HEK293 (cell line): ENCODE measurements around the gene KCNQ4.

Source experiments
- CTCF ChIA-PET: fragments of 350-600 bp; formaldehyde crosslinking; extraction: SDS; loops from one replicate; lab custom pipeline; 2021; ENCODE audit warnings: antibody characterized with exemption; lab: Yijun Ruan, JAX
- POLR2A ChIA-PET: fragments of 300-600 bp; formaldehyde crosslinking; extraction: SDS; loops from one replicate; lab custom pipeline; 2020; ENCODE audit warnings: antibody characterized with exemption, inconsistent platforms; lab: Yijun Ruan, JAX
- H3K27ac ChIP-seq: fragments of 200-500 bp; sonication (Bioruptor generic); 2 replicates; pipeline ENCODE4 v1.5.1; 2014; ENCODE audit warnings: low read depth, low read length, control low read depth, inconsistent platforms; ENCODE audit errors: extremely low read depth
- H3K36me3 ChIP-seq, 2 experiments: fragments of 200-500 bp in 1 of 2; sonication (Bioruptor generic) in 1 of 2; 1 replicate in 1 of 2; 2 replicates in 1 of 2; pipeline ENCODE4 v1.5.1; 2014 to 2017; ENCODE audit warnings: inconsistent platforms in 2 of 2, low read length in 2 of 2; ENCODE audit not compliant: control insufficient read depth in 2 of 2, insufficient read depth in 1 of 2
- H3K4me1 ChIP-seq: fragments of 200-500 bp; sonication (Bioruptor generic); 2 replicates; pipeline ENCODE4 v1.5.1; 2014; ENCODE audit warnings: mild to moderate bottlenecking, low read length, inconsistent platforms; ENCODE audit not compliant: control insufficient read depth, insufficient read depth
- H3K4me3 ChIP-seq: 2 replicates; pipeline ENCODE4 v1.5.1; 2011; ENCODE audit warnings: low read depth, mild to moderate bottlenecking, control low read depth, low read length, moderate library complexity
- H3K9me3 ChIP-seq: fragments of 200-500 bp; sonication (Bioruptor generic); 2 replicates; pipeline ENCODE4 v1.5.1; 2014; ENCODE audit warnings: low read depth, low read length, inconsistent platforms; ENCODE audit not compliant: control insufficient read depth, insufficient read depth
- GFI1B ChIP-seq: fragments of 450-650 bp; formaldehyde crosslinking; IDR thresholded peaks from 2 replicates; pipeline ENCODE4 v1.5.1; 2016; ENCODE audit warnings: missing biosample characterization, missing genetic modification characterization
- KLF9 ChIP-seq: fragments of 450-650 bp; formaldehyde crosslinking; IDR thresholded peaks from 2 replicates; pipeline ENCODE4 v1.5.1; 2016; ENCODE audit warnings: missing biosample characterization, missing genetic modification characterization, low read depth
- PRDM1 ChIP-seq: fragments of 450-650 bp; formaldehyde crosslinking; IDR thresholded peaks from 2 replicates; pipeline ENCODE4; 2016; ENCODE audit warnings: missing biosample characterization, missing genetic modification characterization
- REST ChIP-seq: fragments of 450-650 bp; formaldehyde crosslinking; IDR thresholded peaks from 2 replicates; pipeline ENCODE4 v1.5.1; 2016; ENCODE audit warnings: missing biosample characterization, missing genetic modification characterization
- ZFP3 ChIP-seq: fragments of 450-650 bp; formaldehyde crosslinking; IDR thresholded peaks from 2 replicates; pipeline ENCODE4 v1.5.1; 2016; ENCODE audit warnings: low read depth, missing biosample characterization, missing genetic modification characterization
- ZNF10 ChIP-seq: fragments of 450-650 bp; formaldehyde crosslinking; IDR thresholded peaks from 2 replicates; pipeline ENCODE4 v1.5.1; 2017; ENCODE audit warnings: missing biosample characterization, missing genetic modification characterization
- ZNF157 ChIP-seq: fragments of 450-650 bp; formaldehyde crosslinking; IDR thresholded peaks from 2 replicates; pipeline ENCODE4 v1.5.1; 2016; ENCODE audit warnings: missing biosample characterization, missing genetic modification characterization
- ZNF174 ChIP-seq: fragments of 450-650 bp; formaldehyde crosslinking; IDR thresholded peaks from 2 replicates; pipeline ENCODE4 v1.5.0; 2017; ENCODE audit warnings: missing biosample characterization, mild to moderate bottlenecking, missing genetic modification characterization
- ZNF184 ChIP-seq: fragments of 450-650 bp; IDR thresholded peaks from 2 replicates; pipeline ENCODE4 v1.5.1; 2018; ENCODE audit warnings: missing biosample characterization, mild to moderate bottlenecking, missing genetic modification characterization
- ZNF391 ChIP-seq: fragments of 450-650 bp; formaldehyde crosslinking; IDR thresholded peaks from 2 replicates; pipeline ENCODE4 v1.5.1; 2016; ENCODE audit warnings: low read depth, missing biosample characterization, missing genetic modification characterization, borderline replicate concordance
- ZNF501 ChIP-seq: fragments of 450-650 bp; formaldehyde crosslinking; IDR thresholded peaks from 2 replicates; pipeline ENCODE4 v1.5.1; 2016; ENCODE audit warnings: missing biosample characterization, missing genetic modification characterization
- ZNF529 ChIP-seq: fragments of 450-650 bp; formaldehyde crosslinking; IDR thresholded peaks from 2 replicates; pipeline ENCODE4 v1.5.1; 2017; ENCODE audit warnings: missing genetic modification characterization, missing biosample characterization; ENCODE audit not compliant: insufficient replicate concordance
- ZNF645 ChIP-seq: fragments of 450-650 bp; formaldehyde crosslinking; IDR thresholded peaks from 2 replicates; pipeline ENCODE4; 2016; ENCODE audit warnings: missing biosample characterization, missing genetic modification characterization
- ZNF677 ChIP-seq: fragments of 450-650 bp; IDR thresholded peaks from 2 replicates; pipeline ENCODE4 v1.5.0; 2018; ENCODE audit warnings: missing biosample characterization, mild to moderate bottlenecking, missing genetic modification characterization, moderate library complexity
- ZNF830 ChIP-seq: fragments of 450-650 bp; IDR thresholded peaks from 2 replicates; pipeline ENCODE4 v1.5.0; 2018; ENCODE audit warnings: missing biosample characterization, missing genetic modification characterization, low read depth, mild to moderate bottlenecking, moderate library complexity
- ZSCAN5A ChIP-seq: fragments of 450-650 bp; formaldehyde crosslinking; IDR thresholded peaks from 2 replicates; pipeline ENCODE4 v1.5.1; 2016; ENCODE audit warnings: missing biosample characterization, missing genetic modification characterization
- TF ChIP-seq, protein P1 (sequence below): fragments of 450-650 bp; formaldehyde crosslinking; IDR thresholded peaks from 2 replicates; pipeline ENCODE4 v1.5.1; 2016; ENCODE audit warnings: missing biosample characterization, missing genetic modification characterization

The KCNQ4 gene

GRCh38 chr1:40793617-40794016 lies 10.0 kb downstream of the KCNQ4 start:
- no peaks in the 10 kb centered on the region for H3K4me1 ChIP-seq
- no peak overlapping the region for H3K27ac ChIP-seq
- H3K9me3 ChIP-seq, result no peaks in the 10 kb centered on the region
- POLR2A ChIA-PET, result no interaction called here
- H3K36me3 ChIP-seq, result no peaks in the 10 kb centered on the region
- no peak overlapping the region for H3K4me3 ChIP-seq
- TF ChIP-seq KLF9 (no peak), ZFP3 (tag by site-specific recombination) (peak; percentile 73), ZNF645 (tag by site-specific recombination) (no peak), REST (tag by site-specific recombination) (no peak)
- TF ChIP-seq, protein P1, sequence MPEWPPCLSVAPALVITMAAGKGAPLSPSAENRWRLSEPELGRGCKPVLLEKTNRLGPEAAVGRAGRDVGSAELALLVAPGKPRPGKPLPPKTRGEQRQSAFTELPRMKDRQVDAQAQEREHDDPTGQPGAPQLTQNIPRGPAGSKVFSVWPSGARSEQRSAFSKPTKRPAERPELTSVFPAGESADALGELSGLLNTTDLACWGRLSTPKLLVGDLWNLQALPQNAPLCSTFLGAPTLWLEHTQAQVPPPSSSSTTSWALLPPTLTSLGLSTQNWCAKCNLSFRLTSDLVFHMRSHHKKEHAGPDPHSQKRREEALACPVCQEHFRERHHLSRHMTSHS (tag by site-specific recombination), result no peak
- CTCF ChIA-PET, result interaction anchor here (1.0 kb wide), 1 partner anchor 183 kb away, joined by 4 read pairs; no protein-coding TSS in a partner anchor

- no peak for TF ChIP-seq ZNF174
- no peak for TF ChIP-seq ZNF157 (tag by site-specific recombination)
- TF ChIP-seq ZNF10 (tag by site-specific recombination), result no peak
- TF ChIP-seq ZNF184, result no peak
- no peak for TF ChIP-seq PRDM1
- no peak for TF ChIP-seq ZSCAN5A
- TF ChIP-seq KLF9, result no peak
- TF ChIP-seq, protein P1 (tag by site-specific recombination), result no peak
- TF ChIP-seq ZNF529 (tag by site-specific recombination), result no peak
- TF ChIP-seq GFI1B, result no peak
- TF ChIP-seq ZNF501, result no peak
- TF ChIP-seq ZNF830 (tag by site-specific recombination), result no peak
- TF ChIP-seq ZNF677 (tag by site-specific recombination), result no peak
- no peak for TF ChIP-seq ZNF391 (tag by site-specific recombination)
- ChIA-PET CTCF (interaction anchor here (0.6 to 1.0 kb wide), 2 partner anchors 18 to 184 kb away, joined by 3 to 4 read pairs; no protein-coding TSS in a partner anchor), POLR2A (no interaction called here)
- Histone ChIP-seq H3K4me1 (no peaks in the 10 kb centered on the region), H3K27ac (no peak overlapping the region), H3K4me3 (no peak overlapping the region), H3K9me3 (no peaks in the 10 kb centered on the region), H3K36me3 (no peaks in the 10 kb centered on the region)
Measured at GRCh38 chr1:40794048-40794447, 10.5 kb downstream of the KCNQ4 start.
